ENCODE results near the gene ACER3.

DNA sequence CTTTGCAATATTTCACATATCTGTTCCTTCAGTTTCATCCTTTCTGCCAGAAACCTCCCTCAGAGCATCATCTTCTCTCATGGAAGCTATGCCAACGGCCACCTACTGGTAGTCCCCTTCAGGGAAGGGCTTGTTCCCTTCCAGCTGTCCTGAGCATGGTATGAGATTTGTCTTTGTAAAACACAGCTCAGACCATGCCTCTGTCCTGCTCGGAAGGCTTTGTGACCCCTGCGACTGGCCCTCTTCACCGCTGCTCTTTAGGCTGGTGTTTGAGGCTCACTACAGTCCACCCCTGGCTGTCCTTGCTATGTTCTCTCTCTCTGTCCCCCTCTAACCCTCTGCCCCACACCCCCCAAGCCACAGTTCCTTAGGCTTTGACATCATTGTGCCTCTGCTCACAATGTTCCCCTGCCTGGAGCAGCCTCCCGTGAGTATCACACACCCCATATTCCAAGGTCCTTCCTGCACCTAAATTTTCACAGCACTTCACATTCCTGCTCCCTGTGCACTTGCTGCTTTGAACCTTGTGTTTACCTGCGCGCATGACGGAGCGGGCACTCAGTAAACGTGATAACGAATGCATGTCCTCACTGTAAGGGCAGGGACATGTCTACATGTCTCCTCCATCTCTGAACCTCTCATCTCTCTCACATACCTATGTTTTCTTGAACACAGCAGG lies 24.0 kb upstream of the ACER3 start:
- TF ChIP-seq CTCF (IDR thresholded peaks at IDR 0.05 in 4 of 5, conservative IDR thresholded peaks at IDR 0.05 in 1 of 5) (no peak), POLR2A (IDR thresholded peaks at IDR 0.05) (no peak)
